IMR-90 (cell line): ENCODE measurements around the gene IRAK2. TPM values are rescaled to one million over a fixed set of nuclear protein-coding genes. Genes with fewer than 3 reads are reported as not detected.

ENCODE experiments used
- ATAC-seq: fragments of 200-7000 bp; cut with Tn5 transposase; 2 replicates; pipeline ENCODE4 v1.9.1; 2020; ENCODE audit warnings: low read depth, mild to moderate bottlenecking, moderate library complexity
- BruUV-seq: library from RNA; stranded (reverse); fragments of 400-500 nt; replicated peaks from 2 replicates; lab custom pipeline; 2021; lab: Mats Ljungman, UMichigan
- CTCF ChIA-PET: fragments of 300-600 bp; formaldehyde crosslinking; extraction: SDS; loops from one replicate; lab custom pipeline; 2021; ENCODE audit warnings: antibody characterized with exemption; lab: Yijun Ruan, JAX
- POLR2A ChIA-PET: fragments of 300-600 bp; sonication (Branson Sonifier 250); formaldehyde crosslinking; loops from one replicate; lab custom pipeline; 2022; ENCODE audit warnings: antibody characterized with exemption; ENCODE audit not compliant: unreplicated experiment; lab: Charles Lee
- DNase-seq: peaks from one replicate; pipeline ENCODE4 v3.0.0; 2013
- H2AFZ ChIP-seq: replicated peaks from 2 replicates; pipeline ENCODE3; 2013; ENCODE audit warnings: low read length, mild to moderate bottlenecking; ENCODE audit not compliant: poor library complexity
- H2AK5ac ChIP-seq: 2 replicates; pipeline ENCODE4 v1.6.1; 2013; ENCODE audit warnings: low read depth, low read length, inconsistent platforms
- H2AK9ac ChIP-seq: replicated peaks from 2 replicates; pipeline ENCODE3; 2013; ENCODE audit warnings: mild to moderate bottlenecking, low read depth, low read length, moderate library complexity; ENCODE audit not compliant: poor library complexity
- H2BK120ac ChIP-seq: 2 replicates; pipeline ENCODE4 v1.6.1; 2013; ENCODE audit warnings: low read depth, low read length, inconsistent platforms
- H2BK15ac ChIP-seq: 3 replicates; pipeline ENCODE4 v1.6.1; 2013; ENCODE audit warnings: low read depth, low read length, inconsistent platforms
- H2BK20ac ChIP-seq: 2 replicates; pipeline ENCODE4 v1.6.1; 2013; ENCODE audit warnings: low read depth, mild to moderate bottlenecking, inconsistent platforms, low read length, moderate library complexity
- H2BK5ac ChIP-seq: 2 replicates; pipeline ENCODE4 v1.6.1; 2013; ENCODE audit warnings: mild to moderate bottlenecking, low read depth, low read length, inconsistent platforms; ENCODE audit not compliant: poor library complexity, severe bottlenecking
- H3K14ac ChIP-seq: replicated peaks from 2 replicates; pipeline ENCODE4 v1.6.1; 2013; ENCODE audit warnings: low read depth, low read length, inconsistent platforms
- H3K18ac ChIP-seq: 2 replicates; pipeline ENCODE4 v1.6.1; 2013; ENCODE audit warnings: low read depth, low read length, control low read depth
- H3K23ac ChIP-seq: 2 replicates; pipeline ENCODE4 v1.6.1; 2013; ENCODE audit warnings: low read depth, low read length, inconsistent platforms
- H3K27ac ChIP-seq: 2 replicates; pipeline ENCODE4 v1.5.1; 2013; ENCODE audit warnings: mild to moderate bottlenecking, control low read depth, low read length; ENCODE audit not compliant: insufficient read depth
- H3K27me3 ChIP-seq: 2 replicates; pipeline ENCODE4 v1.6.1; 2013; ENCODE audit warnings: low read length; ENCODE audit not compliant: control insufficient read depth, insufficient read depth
- H3K36me3 ChIP-seq: 2 replicates; pipeline ENCODE4 v1.6.1; 2013; ENCODE audit warnings: low read length, mixed read lengths; ENCODE audit not compliant: control insufficient read depth, insufficient read depth
- H3K4ac ChIP-seq: 2 replicates; pipeline ENCODE4 v1.6.1; 2013; ENCODE audit warnings: low read depth, low read length, inconsistent platforms
- H3K4me1 ChIP-seq: 2 replicates; pipeline ENCODE4 v1.6.1; 2013; ENCODE audit warnings: low read length, mixed read lengths; ENCODE audit not compliant: control insufficient read depth, insufficient read depth
- H3K4me2 ChIP-seq: 2 replicates; pipeline ENCODE4 v1.6.1; 2013; ENCODE audit warnings: low read depth, mild to moderate bottlenecking, control low read depth, low read length, moderate library complexity
- H3K4me3 ChIP-seq: 2 replicates; pipeline ENCODE4 v1.5.1; 2013; ENCODE audit warnings: low read depth, mild to moderate bottlenecking, control low read depth, low read length, moderate library complexity; ENCODE audit not compliant: insufficient read depth
- H3K56ac ChIP-seq: 2 replicates; pipeline ENCODE4 v1.6.1; 2013; ENCODE audit warnings: low read length, inconsistent platforms; ENCODE audit not compliant: insufficient read depth; ENCODE audit errors: extremely low read depth
- H3K79me1 ChIP-seq, 2 experiments: 2 replicates each; pipeline ENCODE4 v1.6.1; 2013; ENCODE audit warnings: low read length in 2 of 2, inconsistent platforms in 1 of 2, low read depth in 1 of 2
- H3K9ac ChIP-seq: 2 replicates; pipeline ENCODE4 v1.6.1; 2013; ENCODE audit warnings: low read depth, low read length, control low read depth
- H3K9me1 ChIP-seq: 2 replicates; pipeline ENCODE4 v1.6.1; 2013; ENCODE audit warnings: low read length, inconsistent platforms; ENCODE audit not compliant: insufficient read depth
- H3K9me3 ChIP-seq: 2 replicates; pipeline ENCODE4 v1.6.1; 2013; ENCODE audit warnings: low read length; ENCODE audit not compliant: control insufficient read depth, insufficient read depth
- H4K20me1 ChIP-seq: 2 replicates; pipeline ENCODE4 v1.6.1; 2013; ENCODE audit warnings: low read length, inconsistent platforms; ENCODE audit not compliant: insufficient read depth
- H4K5ac ChIP-seq: 2 replicates; pipeline ENCODE4 v1.6.1; 2013; ENCODE audit warnings: mild to moderate bottlenecking, low read depth, low read length, control low read depth
- H4K8ac ChIP-seq, 2 experiments: 2 replicates each; pipeline ENCODE4 v1.6.1; 2013; ENCODE audit warnings: low read depth in 2 of 2, low read length in 2 of 2, control low read depth in 1 of 2, inconsistent platforms in 1 of 2
- H4K91ac ChIP-seq: 2 replicates; pipeline ENCODE4 v1.6.1; 2013; ENCODE audit warnings: low read depth, low read length, inconsistent platforms; ENCODE audit not compliant: insufficient read depth
- CEBPB ChIP-seq: IDR thresholded peaks from 2 replicates; pipeline ENCODE4 v1.6.1; 2012; ENCODE audit warnings: low read depth, low read length, improper control_type of control experiment
- MAZ ChIP-seq: IDR thresholded peaks from 2 replicates; pipeline ENCODE4 v1.6.1; 2012; ENCODE audit warnings: low read depth, mild to moderate bottlenecking, low read length, improper control_type of control experiment, moderate library complexity, borderline replicate concordance
- POLR2A ChIP-seq: IDR thresholded peaks from 2 replicates; pipeline ENCODE4 v1.6.1; 2012; ENCODE audit warnings: mild to moderate bottlenecking, low read depth, low read length
- WGBS, 2 experiments: methylation state at CpG; one replicate each; pipeline versions ENCODE4 v1.1.5 to v1.1.7; 2013; ENCODE audit warnings: missing lambda C conversion rate in 2 of 2; ENCODE audit not compliant: insufficient read length in 1 of 2; ENCODE audit errors: extremely low coverage in 2 of 2; 5-methylcytosine and 5-hydroxymethylcytosine counted together
- dilution Hi-C: fragments of 300-500 bp; cut with HindIII; formaldehyde crosslinking; loops from one replicate; pipeline ENCODE4 v1.14.3; 2018; ENCODE audit warnings: low sequenced_read_pairs; ENCODE audit not compliant: unreplicated experiment
- in situ Hi-C: fragments of 300-500 bp; cut with MboI; formaldehyde crosslinking; loops from 3 replicates; pipeline ENCODE4 v1.14.3; 2019; ENCODE audit warnings: low sequenced_read_pairs, inconsistent platforms, mixed read lengths
- intact Hi-C: fragments of 100-400 bp; cut with micrococcal nuclease; formaldehyde crosslinking; loops from 2 replicates; pipeline ENCODE4 v1.10.0; 2022
- polyA plus RNA-seq, 3 experiments: library from polyadenylated mRNA; depleted of rRNA; stranded (reverse); fragments of >200 nt; gene quantifications; 2 replicates each; pipeline ENCODE4 v1.2.3, GENCODE V29; 2012; ENCODE audit warnings: low replicate concordance in 1 of 3
- total RNA-seq: library from RNA; depleted of rRNA; stranded (reverse); fragments of >200 nt; gene quantifications from 2 replicates; pipeline ENCODE4 v1.2.3, GENCODE V29; 2012
- TF ChIP-seq, protein P1 (sequence below): conservative IDR thresholded peaks from 2 replicates; pipeline ENCODE4 v1.5.1; 2012; ENCODE audit warnings: mild to moderate bottlenecking, low read depth, low read length, improper control_type of control experiment

The IRAK2 gene
- total and polyA plus RNA-seq, 2 of the 4 experiments (the other 2 are of a cell fraction), result 6.9 to 8.1 TPM

DNA sequence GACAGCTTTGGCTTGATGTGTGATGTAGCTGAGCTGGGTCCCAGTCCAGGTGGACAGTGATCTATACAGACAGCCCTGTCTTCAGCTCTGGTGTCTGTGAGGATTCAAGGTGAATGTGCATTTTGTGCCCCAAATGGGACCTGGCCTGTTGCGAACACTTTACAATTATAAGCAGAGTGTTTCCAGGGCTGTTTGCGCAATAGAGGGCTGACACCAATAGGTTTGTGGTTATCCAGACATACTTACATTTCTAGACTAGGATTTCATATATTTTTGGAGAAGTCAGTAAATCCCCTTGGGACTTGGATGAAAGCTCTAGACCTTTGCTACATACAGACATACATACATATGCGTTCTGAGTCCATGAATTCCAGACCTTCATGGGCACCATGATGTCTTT lies 79.3 kb downstream of the IRAK2 start:
- H2BK120ac ChIP-seq, result no peak overlapping the region
- H3K56ac ChIP-seq, result no peak overlapping the region
- no TSS peak for BruUV-seq
- H3K79me1 ChIP-seq, result peaks cover 0 to 4% of the 10 kb centered on the region in 2 experiments; a peak in 3 of 4 replicates
- H3K4ac ChIP-seq, result no peak overlapping the region
- CTCF ChIA-PET, result no interaction called here
- 0 out of 2 replicates have a peak, but pooled peaks cover 2% of the 10 kb centered on the region for H3K9me1 ChIP-seq
- H2BK15ac ChIP-seq, result no peak overlapping the region
- no peak overlapping the region for H4K5ac ChIP-seq
- WGBS, 2 experiments, result no CpG with 5 or more reads among the region's 3 CpGs
- H3K9me3 ChIP-seq, result 0 out of 2 replicates have a peak, but pooled peaks cover 4% of the 10 kb centered on the region
- in situ Hi-C loops, result no loop called here
- TF ChIP-seq CEBPB (peak; percentile 67; the same call in 1 of the 2 replicates), MAZ (no peak), POLR2A (no peak)
- TF ChIP-seq, protein P1, sequence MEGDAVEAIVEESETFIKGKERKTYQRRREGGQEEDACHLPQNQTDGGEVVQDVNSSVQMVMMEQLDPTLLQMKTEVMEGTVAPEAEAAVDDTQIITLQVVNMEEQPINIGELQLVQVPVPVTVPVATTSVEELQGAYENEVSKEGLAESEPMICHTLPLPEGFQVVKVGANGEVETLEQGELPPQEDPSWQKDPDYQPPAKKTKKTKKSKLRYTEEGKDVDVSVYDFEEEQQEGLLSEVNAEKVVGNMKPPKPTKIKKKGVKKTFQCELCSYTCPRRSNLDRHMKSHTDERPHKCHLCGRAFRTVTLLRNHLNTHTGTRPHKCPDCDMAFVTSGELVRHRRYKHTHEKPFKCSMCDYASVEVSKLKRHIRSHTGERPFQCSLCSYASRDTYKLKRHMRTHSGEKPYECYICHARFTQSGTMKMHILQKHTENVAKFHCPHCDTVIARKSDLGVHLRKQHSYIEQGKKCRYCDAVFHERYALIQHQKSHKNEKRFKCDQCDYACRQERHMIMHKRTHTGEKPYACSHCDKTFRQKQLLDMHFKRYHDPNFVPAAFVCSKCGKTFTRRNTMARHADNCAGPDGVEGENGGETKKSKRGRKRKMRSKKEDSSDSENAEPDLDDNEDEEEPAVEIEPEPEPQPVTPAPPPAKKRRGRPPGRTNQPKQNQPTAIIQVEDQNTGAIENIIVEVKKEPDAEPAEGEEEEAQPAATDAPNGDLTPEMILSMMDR, result no peak
- no peak overlapping the region for H2BK5ac ChIP-seq
- H2BK20ac ChIP-seq, result no peak overlapping the region
- H3K23ac ChIP-seq, result no peak overlapping the region
- H3K27ac ChIP-seq, result no peak overlapping the region
- no peaks in the 10 kb centered on the region for H4K20me1 ChIP-seq
- DNase-seq, result no peak
- no peak for ATAC-seq
- no peak overlapping the region for H3K4me3 ChIP-seq
- no peak overlapping the region for H2AK9ac ChIP-seq
- H3K27me3 ChIP-seq, result no peaks in the 10 kb centered on the region
- no peak overlapping the region for H3K14ac ChIP-seq
- POLR2A ChIA-PET, result no interaction called here
- H2AFZ ChIP-seq, result no peak overlapping the region
- H3K36me3 ChIP-seq, result peaks cover 7% of the 10 kb centered on the region
- dilution Hi-C loops, result no loop called here
- no peaks in the 10 kb centered on the region; the same call in 1 of the 2 replicates for H3K4me1 ChIP-seq
- H3K9ac ChIP-seq, result no peak overlapping the region
- H4K91ac ChIP-seq, result no peak overlapping the region
- H2AK5ac ChIP-seq, result no peak overlapping the region
- no peak overlapping the region for H3K18ac ChIP-seq
- no peak overlapping the region for H3K4me2 ChIP-seq
- intact Hi-C loops, result no loop called here
- H4K8ac ChIP-seq, result no peak overlapping the region
